A549 (cell line): Measurements from ENCODE around the gene EXOC6.

Experiments
- BHLHE40 ChIP-seq: IDR thresholded peaks from 2 replicates; pipeline ENCODE4 v1.6.1; 2012; ENCODE audit warnings: low read depth, low read length, inconsistent platforms
- CBX8 ChIP-seq: fragments of 200-600 bp; sonication (generic); IDR thresholded peaks from 2 replicates; pipeline ENCODE4 v1.6.1; 2016
- EP300 ChIP-seq, 2 experiments: fragments of >200 bp; sonication (Bioruptor Twin); formaldehyde crosslinking; IDR thresholded peaks; 2 replicates in 1 of 2; 3 replicates in 1 of 2; pipeline ENCODE4 v1.6.1; 2016 to 2017
- HOXA7 ChIP-seq: fragments of 250-450 bp; sonication (Bioruptor Pico); IDR thresholded peaks from 2 replicates; pipeline ENCODE4 v1.5.0; 2020; ENCODE audit warnings: mild to moderate bottlenecking, moderate library complexity
- PHF8 ChIP-seq: fragments of 200-600 bp; sonication (generic); IDR thresholded peaks from 2 replicates; pipeline ENCODE4 v1.6.1; 2016; ENCODE audit warnings: low read depth, mild to moderate bottlenecking, antibody characterized with exemption, moderate library complexity, borderline replicate concordance
- SMC3 ChIP-seq: fragments of >200 bp; sonication (Bioruptor Twin); formaldehyde crosslinking; IDR thresholded peaks from 3 replicates; pipeline ENCODE4 v1.6.1; 2018; ENCODE audit warnings: inconsistent platforms
- TF ChIP-seq, protein P1 (sequence below): IDR thresholded peaks from 2 replicates; pipeline ENCODE4 v1.6.1; 2012
- TF ChIP-seq, protein P2 (sequence below): fragments of >200 bp; sonication (Bioruptor Twin); formaldehyde crosslinking; IDR thresholded peaks from 3 replicates; pipeline ENCODE4 v1.5.1; 2016
- TF ChIP-seq, protein P3 (sequence below): fragments of 200-600 bp; sonication (generic); IDR thresholded peaks from 2 replicates; pipeline ENCODE4 v1.6.1; 2016; ENCODE audit warnings: antibody characterized with exemption, mild to moderate bottlenecking, moderate library complexity

DNA sequence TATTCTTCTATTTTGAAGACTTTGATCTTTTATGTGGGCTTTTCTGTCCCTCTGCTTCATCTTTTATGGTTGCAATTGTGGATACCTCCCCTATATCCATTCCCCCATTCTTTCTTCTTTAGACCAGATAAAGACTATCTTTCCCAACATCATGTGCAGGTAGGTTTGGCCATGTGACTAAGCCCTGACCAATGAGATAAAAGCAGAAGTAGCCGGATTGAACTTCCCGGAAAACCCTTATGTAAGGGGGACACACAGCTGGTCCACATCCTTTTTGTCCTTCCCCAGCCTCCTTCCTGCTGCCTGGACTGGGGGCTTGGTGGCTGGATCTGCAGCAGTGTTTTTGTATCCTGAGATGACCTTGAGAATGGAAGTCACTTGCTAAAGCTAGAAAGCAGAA, 33.5 kb upstream of the EXOC6 start:
- TF ChIP-seq, protein P1, sequence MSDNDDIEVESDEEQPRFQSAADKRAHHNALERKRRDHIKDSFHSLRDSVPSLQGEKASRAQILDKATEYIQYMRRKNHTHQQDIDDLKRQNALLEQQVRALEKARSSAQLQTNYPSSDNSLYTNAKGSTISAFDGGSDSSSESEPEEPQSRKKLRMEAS = no peak
- TF ChIP-seq, protein P2, sequence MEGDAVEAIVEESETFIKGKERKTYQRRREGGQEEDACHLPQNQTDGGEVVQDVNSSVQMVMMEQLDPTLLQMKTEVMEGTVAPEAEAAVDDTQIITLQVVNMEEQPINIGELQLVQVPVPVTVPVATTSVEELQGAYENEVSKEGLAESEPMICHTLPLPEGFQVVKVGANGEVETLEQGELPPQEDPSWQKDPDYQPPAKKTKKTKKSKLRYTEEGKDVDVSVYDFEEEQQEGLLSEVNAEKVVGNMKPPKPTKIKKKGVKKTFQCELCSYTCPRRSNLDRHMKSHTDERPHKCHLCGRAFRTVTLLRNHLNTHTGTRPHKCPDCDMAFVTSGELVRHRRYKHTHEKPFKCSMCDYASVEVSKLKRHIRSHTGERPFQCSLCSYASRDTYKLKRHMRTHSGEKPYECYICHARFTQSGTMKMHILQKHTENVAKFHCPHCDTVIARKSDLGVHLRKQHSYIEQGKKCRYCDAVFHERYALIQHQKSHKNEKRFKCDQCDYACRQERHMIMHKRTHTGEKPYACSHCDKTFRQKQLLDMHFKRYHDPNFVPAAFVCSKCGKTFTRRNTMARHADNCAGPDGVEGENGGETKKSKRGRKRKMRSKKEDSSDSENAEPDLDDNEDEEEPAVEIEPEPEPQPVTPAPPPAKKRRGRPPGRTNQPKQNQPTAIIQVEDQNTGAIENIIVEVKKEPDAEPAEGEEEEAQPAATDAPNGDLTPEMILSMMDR = no peak
- TF ChIP-seq BHLHE40 (no peak), SMC3 (no peak), PHF8 (no peak), EP300 (IDR thresholded peaks at IDR 0.05) (no peak), CBX8 (no peak), HOXA7 (CRISPR knock-in tag) (no peak)
- TF ChIP-seq, protein P3, sequence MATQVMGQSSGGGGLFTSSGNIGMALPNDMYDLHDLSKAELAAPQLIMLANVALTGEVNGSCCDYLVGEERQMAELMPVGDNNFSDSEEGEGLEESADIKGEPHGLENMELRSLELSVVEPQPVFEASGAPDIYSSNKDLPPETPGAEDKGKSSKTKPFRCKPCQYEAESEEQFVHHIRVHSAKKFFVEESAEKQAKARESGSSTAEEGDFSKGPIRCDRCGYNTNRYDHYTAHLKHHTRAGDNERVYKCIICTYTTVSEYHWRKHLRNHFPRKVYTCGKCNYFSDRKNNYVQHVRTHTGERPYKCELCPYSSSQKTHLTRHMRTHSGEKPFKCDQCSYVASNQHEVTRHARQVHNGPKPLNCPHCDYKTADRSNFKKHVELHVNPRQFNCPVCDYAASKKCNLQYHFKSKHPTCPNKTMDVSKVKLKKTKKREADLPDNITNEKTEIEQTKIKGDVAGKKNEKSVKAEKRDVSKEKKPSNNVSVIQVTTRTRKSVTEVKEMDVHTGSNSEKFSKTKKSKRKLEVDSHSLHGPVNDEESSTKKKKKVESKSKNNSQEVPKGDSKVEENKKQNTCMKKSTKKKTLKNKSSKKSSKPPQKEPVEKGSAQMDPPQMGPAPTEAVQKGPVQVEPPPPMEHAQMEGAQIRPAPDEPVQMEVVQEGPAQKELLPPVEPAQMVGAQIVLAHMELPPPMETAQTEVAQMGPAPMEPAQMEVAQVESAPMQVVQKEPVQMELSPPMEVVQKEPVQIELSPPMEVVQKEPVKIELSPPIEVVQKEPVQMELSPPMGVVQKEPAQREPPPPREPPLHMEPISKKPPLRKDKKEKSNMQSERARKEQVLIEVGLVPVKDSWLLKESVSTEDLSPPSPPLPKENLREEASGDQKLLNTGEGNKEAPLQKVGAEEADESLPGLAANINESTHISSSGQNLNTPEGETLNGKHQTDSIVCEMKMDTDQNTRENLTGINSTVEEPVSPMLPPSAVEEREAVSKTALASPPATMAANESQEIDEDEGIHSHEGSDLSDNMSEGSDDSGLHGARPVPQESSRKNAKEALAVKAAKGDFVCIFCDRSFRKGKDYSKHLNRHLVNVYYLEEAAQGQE = no peak
